HG03139 (cell line): ENCODE measurements around the gene C4orf33.
A peak's percentile ranks its signal among the peaks of the same experiment; 100 is the strongest.
"Not testable (repeated sequence)": the region's sequence is repeated elsewhere in the genome, so short reads cannot be mapped to it uniquely, and the experiment has no call there.

Experiments
- ATAC-seq: cut with Tn5 transposase; IDR thresholded peaks from one replicate; pipeline ENCODE4 v1.9.1; 2021; ENCODE audit not compliant: unreplicated experiment

The C4orf33 gene, protein sequence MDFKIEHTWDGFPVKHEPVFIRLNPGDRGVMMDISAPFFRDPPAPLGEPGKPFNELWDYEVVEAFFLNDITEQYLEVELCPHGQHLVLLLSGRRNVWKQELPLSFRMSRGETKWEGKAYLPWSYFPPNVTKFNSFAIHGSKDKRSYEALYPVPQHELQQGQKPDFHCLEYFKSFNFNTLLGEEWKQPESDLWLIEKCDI

GRCh38 chr4:129095811-129096454 is at the start of gene C4orf33:
TSS of gene C4orf33 (plus strand) at chr4:129096152. CDS start at chr4:129102611, 6,459 bp downstream.
- peak; percentile 41 for ATAC-seq

GRCh38 chr4:129059028-129059427 is 36.9 kb upstream of the C4orf33 start:
- ATAC-seq = no peak

GRCh38 chr4:129062580-129062979 is 33.4 kb upstream of the C4orf33 start:
- ATAC-seq = no peak

GRCh38 chr4:129063640-129064039 is 32.3 kb upstream of the C4orf33 start:
- ATAC-seq = no peak

- ATAC-seq = no peak
Observed at GRCh38 chr4:129064717-129065116, 31.2 kb upstream of the C4orf33 start.

- ATAC-seq = not testable (repeated sequence)
Observed at GRCh38 chr4:129069537-129069936, 26.4 kb upstream of the C4orf33 start.

- ATAC-seq = no peak
Observed at GRCh38 chr4:129077326-129077725, 18.6 kb upstream of the C4orf33 start.

DNA sequence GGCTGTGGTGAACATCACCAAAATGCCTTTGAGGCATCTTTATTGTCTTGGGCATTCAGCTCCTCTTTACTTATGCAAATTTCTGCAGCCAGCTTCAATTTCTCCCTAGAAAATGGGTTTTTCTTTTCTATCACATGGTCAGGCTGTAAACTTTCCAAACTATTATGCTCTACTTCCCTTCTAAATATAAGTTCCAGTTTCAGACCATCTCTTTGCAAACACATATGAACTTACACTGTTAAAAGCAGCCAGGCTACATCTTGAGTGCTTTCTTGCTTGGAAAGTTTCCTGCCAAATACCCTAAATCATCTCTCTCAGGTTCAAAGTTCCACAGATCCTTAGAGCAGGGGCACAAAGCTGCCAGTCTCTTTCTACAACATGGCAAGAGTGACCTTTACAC is 15.8 kb upstream of the C4orf33 start:
- no peak for ATAC-seq

- ATAC-seq = no peak
Observed at GRCh38 chr4:129082302-129082701, 13.7 kb upstream of the C4orf33 start.

- no peak for ATAC-seq
Observed at GRCh38 chr4:129085472-129085871, 10.5 kb upstream of the C4orf33 start.

DNA sequence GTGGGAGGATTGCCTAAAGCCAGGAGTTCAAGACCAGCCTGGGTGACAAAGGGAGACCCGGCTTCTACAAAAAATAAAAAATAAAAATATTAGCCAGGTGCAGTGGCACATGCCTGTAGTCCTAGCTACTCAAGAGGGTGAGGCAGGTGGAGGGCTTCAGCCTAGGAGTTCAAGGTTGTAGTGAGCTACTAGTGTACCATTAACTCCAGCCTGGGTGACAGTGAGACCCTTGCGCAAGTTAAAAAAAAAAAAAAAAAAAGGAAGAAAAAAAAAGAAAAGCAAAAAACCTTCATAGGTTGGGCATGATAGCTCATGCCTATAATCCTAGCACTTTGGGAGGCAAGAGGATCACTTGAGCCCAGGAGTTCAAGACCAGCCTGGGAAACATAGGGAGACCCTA is 8.4 kb upstream of the C4orf33 start:
- ATAC-seq = no peak

DNA sequence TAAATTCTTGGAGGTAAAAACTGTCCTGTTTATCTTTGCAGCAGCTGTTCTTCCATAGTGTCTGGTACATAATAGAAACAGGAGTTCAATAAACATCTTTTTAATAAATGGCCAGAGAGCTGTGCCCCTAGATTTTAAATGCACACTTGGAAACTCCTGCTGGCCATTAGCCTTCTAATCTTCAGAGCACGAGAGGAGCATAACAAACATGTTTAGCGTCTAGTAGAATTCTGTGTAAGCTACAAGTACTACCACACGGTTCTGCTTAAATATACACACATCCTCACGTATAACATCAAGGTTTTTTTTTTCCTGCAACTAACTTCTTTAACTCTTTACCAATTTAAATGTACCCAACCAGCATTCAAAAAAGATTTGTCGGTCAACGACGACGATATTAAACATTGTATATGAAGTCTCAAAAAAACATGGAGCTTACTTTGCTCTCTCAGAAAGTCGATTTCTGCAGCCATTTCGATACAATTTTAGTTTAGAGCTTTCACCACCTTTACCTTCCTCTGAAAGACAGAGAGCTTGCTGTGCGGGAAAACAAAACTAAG is 3.2 kb upstream of the C4orf33 start:
- ATAC-seq = no peak

DNA sequence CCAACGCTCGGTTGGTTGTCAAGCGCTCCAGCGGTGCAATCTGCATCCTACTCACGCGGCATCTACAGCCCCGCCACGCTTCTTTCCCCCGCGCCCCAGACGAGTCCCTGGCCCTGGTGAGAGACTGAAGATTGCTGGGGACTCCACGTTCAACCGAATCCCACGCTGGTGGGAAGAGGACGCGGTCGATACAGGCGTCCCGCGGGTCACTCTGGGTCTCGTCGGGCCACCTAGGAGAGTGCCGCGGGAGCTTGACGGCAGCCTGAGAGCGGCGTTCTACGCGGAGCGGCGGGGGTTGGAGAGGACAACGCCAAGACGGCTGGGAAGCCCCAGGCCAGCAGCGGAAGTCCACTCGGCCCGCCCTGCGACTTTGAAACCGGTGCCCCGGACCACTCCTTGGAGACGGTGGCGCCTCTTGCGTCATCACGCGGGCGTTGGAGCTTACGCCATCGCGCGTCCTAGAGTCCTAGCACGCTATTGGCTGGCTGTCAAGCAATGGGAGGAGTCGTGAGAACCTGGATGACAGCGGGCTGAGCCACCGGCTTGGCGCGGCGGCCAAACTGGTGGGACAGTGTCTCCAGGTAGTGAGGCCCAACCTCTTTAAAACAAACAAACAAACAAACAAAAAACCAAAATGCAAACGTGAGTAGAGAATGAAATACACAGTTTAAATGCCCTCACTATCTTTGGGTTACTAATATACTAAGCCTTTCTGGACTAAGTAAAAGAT is 2.6 kb upstream of the C4orf33 start, which contains the start of gene SCLT1:
Gene SCLT1 (minus strand): TSS at position 349 of the 730 bp plus-strand sequence. CDS start 436 bp downstream, outside the sequence.
- ATAC-seq = peak; percentile 92

GRCh38 chr4:129094347-129094746 is 1.6 kb upstream of the C4orf33 start:
- no peak for ATAC-seq

- no peak for ATAC-seq
Observed at GRCh38 chr4:129098531-129099001, 2.6 kb downstream of the C4orf33 start.

DNA sequence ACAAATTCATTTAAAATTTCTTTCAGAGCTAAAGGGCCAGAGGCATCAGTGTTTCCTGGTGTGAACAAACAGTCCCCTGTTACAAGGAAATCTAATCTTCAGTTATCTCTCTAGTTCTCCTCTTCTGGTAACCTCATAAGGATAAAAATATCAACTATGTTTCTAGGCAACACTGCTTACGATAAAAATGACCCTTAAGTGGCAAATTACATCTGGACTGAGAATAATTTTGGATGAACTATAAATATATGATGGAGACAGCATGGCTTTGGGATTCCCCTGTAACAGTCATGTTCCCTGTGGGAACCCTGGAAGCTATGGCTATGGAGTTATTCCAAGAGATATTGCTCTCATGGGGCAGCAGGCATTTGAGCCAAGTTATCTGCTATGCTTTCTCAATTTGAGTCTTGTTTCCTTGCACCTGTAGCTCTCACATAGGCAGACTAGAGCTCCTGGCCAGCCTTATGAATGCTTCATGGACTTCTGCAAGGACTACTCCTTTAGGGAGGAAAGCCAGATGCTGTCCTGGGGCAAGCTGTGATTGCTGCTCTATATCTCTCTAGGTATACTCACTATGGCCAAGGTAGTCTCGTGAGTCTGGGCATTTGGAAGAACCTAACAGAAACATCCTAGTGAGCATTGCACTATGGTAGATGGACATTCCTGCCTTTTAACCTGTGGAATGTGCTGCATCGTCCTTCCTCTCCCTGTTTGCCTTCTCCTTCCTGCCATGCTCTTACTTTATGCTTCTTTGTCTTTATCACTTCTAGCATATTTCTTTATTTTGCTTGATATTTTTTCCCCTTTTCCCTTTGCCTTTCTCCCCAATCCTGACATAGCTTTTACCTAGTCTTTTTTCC is 14.2 kb downstream of the C4orf33 start:
- no peak for ATAC-seq

DNA sequence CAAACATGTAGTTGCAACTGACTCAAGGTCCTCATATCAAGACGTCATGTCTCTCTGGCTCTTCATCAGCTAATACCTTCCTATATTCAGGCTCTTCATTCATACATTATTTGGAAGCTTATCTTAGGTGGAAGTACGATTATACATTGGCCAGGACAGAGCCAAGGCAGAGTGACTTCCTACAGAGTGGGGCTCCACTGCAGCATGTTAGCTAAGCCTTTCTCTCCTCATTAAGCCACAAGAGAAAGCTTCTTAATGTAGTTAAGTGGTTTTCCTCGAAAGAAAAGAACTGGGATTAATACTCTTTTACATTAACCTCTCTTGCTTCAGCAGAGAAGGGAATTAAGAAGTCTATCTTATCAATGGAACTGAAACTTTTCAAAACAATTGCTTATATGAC is 15.0 kb downstream of the C4orf33 start:
- no peak for ATAC-seq

DNA sequence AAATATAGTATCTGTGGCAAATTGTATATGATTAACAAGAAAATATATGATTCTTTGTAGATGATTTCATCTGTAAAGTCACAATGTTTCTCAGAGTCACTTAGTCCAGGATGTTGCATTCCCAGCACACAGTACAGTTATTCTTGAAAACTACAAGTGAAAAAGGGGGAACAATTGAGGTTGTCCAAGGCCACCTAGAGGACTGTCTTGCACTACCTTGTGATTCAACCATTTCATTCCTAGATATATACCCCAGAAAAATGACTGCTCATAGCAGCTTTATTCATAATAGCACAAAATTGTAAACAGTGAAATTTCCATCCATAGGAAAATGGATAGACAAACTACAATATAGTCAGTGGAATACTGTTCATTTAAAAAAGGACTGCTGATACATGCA is 16.0 kb downstream of the C4orf33 start:
- no peak for ATAC-seq

DNA sequence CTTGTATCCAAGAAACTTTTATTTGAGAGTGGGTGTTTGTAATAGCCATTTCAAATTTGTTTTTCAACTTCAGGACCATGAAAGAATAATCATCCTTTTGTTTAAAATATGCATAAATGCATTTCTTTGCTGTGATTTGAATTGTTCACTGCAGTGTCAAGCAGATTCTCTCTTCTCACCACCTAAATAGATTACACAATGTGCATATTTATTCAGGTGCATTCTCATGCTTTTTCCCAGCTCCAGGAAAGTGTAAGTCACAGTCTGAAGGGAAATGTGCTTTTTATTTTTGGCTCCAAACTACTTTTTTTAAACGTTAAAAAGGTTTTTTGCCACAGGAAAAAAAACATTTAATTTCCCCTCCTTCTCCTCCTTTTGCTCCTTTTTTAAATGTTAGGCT is 17.5 kb downstream of the C4orf33 start:
- ATAC-seq = no peak

DNA sequence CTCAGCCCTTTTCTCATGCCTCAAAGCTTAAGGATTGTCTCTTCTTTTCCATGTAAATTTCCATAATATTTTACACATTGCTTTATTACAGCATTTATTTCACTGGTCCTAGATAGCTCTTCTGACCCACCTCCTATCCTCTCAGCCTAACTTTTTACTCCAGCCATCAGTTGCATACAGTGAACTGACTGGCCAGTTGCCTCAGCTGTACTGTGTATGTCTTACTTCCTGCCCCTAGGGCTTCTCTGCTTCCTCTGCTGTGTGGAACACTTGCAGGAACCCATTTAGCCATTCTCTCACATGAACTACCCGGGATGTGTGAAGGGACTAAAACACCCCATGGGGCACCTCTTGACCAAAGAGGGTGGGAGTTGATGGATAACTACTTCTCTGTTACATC is 18.0 kb downstream of the C4orf33 start:
- ATAC-seq = no peak

GRCh38 chr4:129117705-129118104 is 21.8 kb downstream of the C4orf33 start:
- no peak for ATAC-seq
